ENCODE measurements around the gene ZNF485.

DNA sequence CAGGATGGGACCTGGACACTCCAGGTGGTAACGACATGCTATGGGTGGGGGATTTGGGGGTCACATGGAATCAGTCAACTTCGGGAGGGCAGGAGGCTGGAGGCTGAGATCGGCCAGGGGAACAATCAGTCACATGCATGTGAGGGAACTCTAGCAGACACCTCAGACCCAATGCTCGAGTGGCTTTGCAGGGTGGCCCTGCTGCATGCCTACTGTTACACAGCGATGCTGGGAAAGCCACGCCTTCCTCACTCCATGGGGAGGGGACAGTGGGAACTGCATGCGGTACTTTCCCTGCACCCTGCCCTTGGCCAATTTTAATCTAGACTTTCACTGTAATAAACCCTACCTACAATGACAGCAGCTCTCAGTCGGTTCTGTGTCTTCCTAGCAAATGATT is 49.1 kb downstream of the ZNF485 start:
- TF ChIP-seq, protein P1, sequence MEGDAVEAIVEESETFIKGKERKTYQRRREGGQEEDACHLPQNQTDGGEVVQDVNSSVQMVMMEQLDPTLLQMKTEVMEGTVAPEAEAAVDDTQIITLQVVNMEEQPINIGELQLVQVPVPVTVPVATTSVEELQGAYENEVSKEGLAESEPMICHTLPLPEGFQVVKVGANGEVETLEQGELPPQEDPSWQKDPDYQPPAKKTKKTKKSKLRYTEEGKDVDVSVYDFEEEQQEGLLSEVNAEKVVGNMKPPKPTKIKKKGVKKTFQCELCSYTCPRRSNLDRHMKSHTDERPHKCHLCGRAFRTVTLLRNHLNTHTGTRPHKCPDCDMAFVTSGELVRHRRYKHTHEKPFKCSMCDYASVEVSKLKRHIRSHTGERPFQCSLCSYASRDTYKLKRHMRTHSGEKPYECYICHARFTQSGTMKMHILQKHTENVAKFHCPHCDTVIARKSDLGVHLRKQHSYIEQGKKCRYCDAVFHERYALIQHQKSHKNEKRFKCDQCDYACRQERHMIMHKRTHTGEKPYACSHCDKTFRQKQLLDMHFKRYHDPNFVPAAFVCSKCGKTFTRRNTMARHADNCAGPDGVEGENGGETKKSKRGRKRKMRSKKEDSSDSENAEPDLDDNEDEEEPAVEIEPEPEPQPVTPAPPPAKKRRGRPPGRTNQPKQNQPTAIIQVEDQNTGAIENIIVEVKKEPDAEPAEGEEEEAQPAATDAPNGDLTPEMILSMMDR (conservative IDR thresholded peaks at IDR 0.05 in 1 of 2, IDR thresholded peaks at IDR 0.05 in 1 of 2; ENCODE audit: extremely low read depth in 1 of 2, insufficient read depth in 1 of 2, low read depth in 1 of 2, low read length in 2 of 2): no peak
- no peak for TF ChIP-seq EZH2 (IDR thresholded peaks at IDR 0.05; ENCODE audit: borderline replicate concordance, low read length)

All from mammary epithelial cell (primary cell).